Natural killer cell (primary cell): Measurements from ENCODE around the gene SLX4IP. TPM values are rescaled to one million over a fixed set of nuclear protein-coding genes. Genes with fewer than 3 reads are reported as not detected.

ENCODE experiments used
- ATAC-seq, 3 donors: fragments of 150-1000 bp in 2 of 3; fragments of 200-7000 bp in 1 of 3; cut with Tn5 transposase; 1 replicate in 1 of 3; 2 replicates in 2 of 3; pipeline ENCODE4 v1.10.0; 2021; ENCODE audit warnings: mild to moderate bottlenecking in 2 of 3, moderate library complexity in 2 of 3
- DNase-seq, 2 donors: peaks; one replicate each; pipeline versions ENCODE4 v3.0.0 to v3.0.0-alpha.2; 2013 to 2021; ENCODE audit warnings: mixed read lengths in 1 of 2
- H3K27ac ChIP-seq: one replicate; pipeline ENCODE4 v1.5.1; 2013; ENCODE audit warnings: mild to moderate bottlenecking, low read length
- H3K27me3 ChIP-seq: one replicate; pipeline ENCODE4 v1.6.1; 2013; ENCODE audit warnings: low read length; ENCODE audit not compliant: control insufficient read depth, insufficient read depth
- H3K36me3 ChIP-seq: one replicate; pipeline ENCODE4 v1.6.1; 2013; ENCODE audit warnings: low read length; ENCODE audit not compliant: control insufficient read depth, insufficient read depth
- H3K4me1 ChIP-seq: one replicate; pipeline ENCODE4 v1.6.1; 2013; ENCODE audit warnings: low read length; ENCODE audit not compliant: control insufficient read depth, insufficient read depth
- H3K4me3 ChIP-seq: one replicate; pipeline ENCODE4 v1.5.1; 2013; ENCODE audit warnings: low read length
- H3K9me3 ChIP-seq: one replicate; pipeline ENCODE4 v1.6.1; 2013; ENCODE audit warnings: low read length; ENCODE audit not compliant: control insufficient read depth, insufficient read depth
- H3K27ac Mint-ChIP-seq, 2 donors: one replicate each; pipeline ENCODE4 v1.8.0; 2022; ENCODE audit warnings: mild to moderate bottlenecking in 2 of 2, mixed read lengths in 2 of 2, moderate library complexity in 1 of 2
- H3K27me3 Mint-ChIP-seq, 2 donors: one replicate each; pipeline ENCODE4 v1.8.0; 2022; ENCODE audit warnings: low read depth in 2 of 2, mixed read lengths in 2 of 2
- H3K36me3 Mint-ChIP-seq: one replicate; pipeline ENCODE4 v1.8.0; 2022; ENCODE audit warnings: mixed read lengths
- H3K4me1 Mint-ChIP-seq, 2 donors: one replicate each; pipeline ENCODE4 v1.8.0; 2022; ENCODE audit warnings: mixed read lengths in 2 of 2
- H3K4me3 Mint-ChIP-seq: one replicate; pipeline ENCODE4 v1.8.0; 2022; ENCODE audit warnings: mild to moderate bottlenecking, moderate library complexity, mixed read lengths
- H3K9me3 Mint-ChIP-seq, 2 donors: one replicate each; pipeline ENCODE4 v1.8.0; 2022; ENCODE audit warnings: mixed read lengths in 2 of 2
- CTCF ChIP-seq: fragments of 200-600 bp; IDR thresholded peaks from one replicate; pipeline ENCODE4 v1.8.0; 2022; ENCODE audit warnings: antibody characterized with exemption
- WGBS: methylation state at CpG from one replicate; pipeline ENCODE4 v1.1.7; 2013; ENCODE audit warnings: missing lambda C conversion rate; ENCODE audit not compliant: insufficient coverage; 5-methylcytosine and 5-hydroxymethylcytosine counted together
- intact Hi-C: fragments of 100-400 bp; cut with micrococcal nuclease; formaldehyde crosslinking; loops from one replicate; pipeline ENCODE4 v1.14.2; 2022
- total RNA-seq, 4 donors: library from RNA; stranded (reverse); fragments of 120-200 nt in 1 of 4; gene quantifications; one replicate each; pipeline versions ENCODE4 v1.2.3 to v1.2.4, GENCODE V29; 2013 to 2022

Gene SLX4IP
- total RNA-seq, 3 donors from 2014 or later (not counting 1 experiment from before 2014, with no cell fraction given): 2.9 to 5.5 (median 5.2) TPM

GRCh38 chr20:10561302-10561701, 126.2 kb downstream of the SLX4IP start:
- ATAC-seq (no peak), DNase-seq (no peak)
- no peaks in the 10 kb centered on the region for H3K27me3 Mint-ChIP-seq
- H3K4me3 ChIP-seq: no peak overlapping the region
- H3K4me1 Mint-ChIP-seq: peaks cover 26 to 31% of the 10 kb centered on the region in 2 donors
- H3K4me3 Mint-ChIP-seq: no peak overlapping the region
- TF ChIP-seq CTCF: no peak
- no peaks in the 10 kb centered on the region for H3K9me3 ChIP-seq
- H3K27ac Mint-ChIP-seq: peak overlapping the region in 1 of 2 donors; percentile 13
- H3K9me3 Mint-ChIP-seq: no peaks in the 10 kb centered on the region
- H3K36me3 ChIP-seq: no peaks in the 10 kb centered on the region
- H3K27me3 ChIP-seq: no peaks in the 10 kb centered on the region
- no peaks in the 10 kb centered on the region for H3K36me3 Mint-ChIP-seq
- no peak overlapping the region for H3K27ac ChIP-seq
- intact Hi-C loops: no loop called here
- H3K4me1 ChIP-seq: peaks cover 10% of the 10 kb centered on the region

GRCh38 chr20:10562899-10563298, 127.8 kb downstream of the SLX4IP start:
- peaks cover 31 to 38% of the 10 kb centered on the region in 2 donors for H3K4me1 Mint-ChIP-seq
- no peaks in the 10 kb centered on the region for H3K36me3 ChIP-seq
- intact Hi-C loops: no loop called here
- no peak for TF ChIP-seq CTCF
- H3K27me3 ChIP-seq: no peaks in the 10 kb centered on the region
- 80% methylated on average over 1 of the region's 4 CpGs for whole genome bisulfite sequencing
- H3K9me3 ChIP-seq: no peaks in the 10 kb centered on the region
- no peak overlapping the region for H3K27ac Mint-ChIP-seq
- no peak overlapping the region for H3K27ac ChIP-seq
- DNase-seq (no peak), ATAC-seq (no peak)
- H3K36me3 Mint-ChIP-seq: no peaks in the 10 kb centered on the region
- no peak overlapping the region for H3K4me3 Mint-ChIP-seq
- no peak overlapping the region for H3K4me3 ChIP-seq
- H3K4me1 ChIP-seq: peaks cover 13% of the 10 kb centered on the region
- no peaks in the 10 kb centered on the region for H3K27me3 Mint-ChIP-seq
- no peaks in the 10 kb centered on the region for H3K9me3 Mint-ChIP-seq

GRCh38 chr20:10563935-10564492, 128.9 kb downstream of the SLX4IP start:
- no peak overlapping the region for H3K4me3 ChIP-seq
- no peak for TF ChIP-seq CTCF
- intact Hi-C loops: no loop called here
- no peak overlapping the region for H3K4me3 Mint-ChIP-seq
- H3K4me1 Mint-ChIP-seq: peaks cover 28 to 39% of the 10 kb centered on the region in 2 donors
- no peaks in the 10 kb centered on the region for H3K9me3 ChIP-seq
- WGBS: 72% methylated on average over 3 of the region's 3 CpGs
- peak overlapping the region in 1 of 2 donors; percentile 13 for H3K27ac Mint-ChIP-seq
- no peaks in the 10 kb centered on the region for H3K27me3 Mint-ChIP-seq
- no peaks in the 10 kb centered on the region for H3K36me3 ChIP-seq
- ATAC-seq (no peak), DNase-seq (no peak)
- peaks cover 9% of the 10 kb centered on the region for H3K4me1 ChIP-seq
- H3K9me3 Mint-ChIP-seq: no peaks in the 10 kb centered on the region
- H3K36me3 Mint-ChIP-seq: no peaks in the 10 kb centered on the region
- H3K27ac ChIP-seq: no peak overlapping the region
- no peaks in the 10 kb centered on the region for H3K27me3 ChIP-seq
